Lower lobe of right lung (tissue), 2 donors: Measurements from ENCODE around the gene GABRD. TPM values are rescaled to one million over a fixed set of nuclear protein-coding genes. Genes with fewer than 3 reads are reported as not detected.

ENCODE experiments used
- ATAC-seq, 2 donors: fragments of 200-7000 bp; cut with Tn5 transposase; one replicate each; pipeline ENCODE4 v1.9.1; 2020 to 2022; ENCODE audit warnings: mild to moderate bottlenecking in 2 of 2, moderate library complexity in 2 of 2
- DNase-seq: peaks from one replicate; pipeline ENCODE4 v3.0.0-alpha.2; 2020
- H3K27ac ChIP-seq: fragments of 200-600 bp; one replicate; pipeline ENCODE4 v1.8.0; 2022
- H3K27me3 ChIP-seq: fragments of 200-600 bp; one replicate; pipeline ENCODE4 v1.8.0; 2022; ENCODE audit warnings: low read depth
- H3K36me3 ChIP-seq: fragments of 200-600 bp; one replicate; pipeline ENCODE4 v1.8.0; 2022; ENCODE audit warnings: mild to moderate bottlenecking
- H3K4me1 ChIP-seq: fragments of 200-600 bp; one replicate; pipeline ENCODE4 v1.8.0; 2022
- H3K4me3 ChIP-seq: fragments of 200-600 bp; one replicate; pipeline ENCODE4 v1.8.0; 2022; ENCODE audit warnings: mild to moderate bottlenecking
- H3K9me3 ChIP-seq: fragments of 200-600 bp; one replicate; pipeline ENCODE4 v1.8.0; 2022
- intact Hi-C: fragments of 100-400 bp; cut with DNase I; formaldehyde crosslinking; loops from one replicate; pipeline ENCODE4 v1.11.0; 2022
- total RNA-seq: library from RNA; stranded (reverse); fragmentation: NEBNext Ultra II Directional; extraction: Animal tissue kit (Norgen Biotek cat#: 25700); gene quantifications from one replicate; pipeline ENCODE4 v1.2.1, GENCODE V29; 2021
- TF ChIP-seq, protein P1 (sequence below): fragments of 200-600 bp; IDR thresholded peaks from one replicate; pipeline ENCODE4 v1.8.0; 2022; ENCODE audit warnings: antibody characterized with exemption, mild to moderate bottlenecking
- donor health status: DM: no; HTN: yes; CAD: no; lungs with severe emphysema.

Gene GABRD
- total RNA-seq, 1 donor from 2014 or later = 2.7 TPM

- Histone ChIP-seq H3K27me3 (no peaks in the 10 kb centered on the region), H3K4me3 (no peak overlapping the region), H3K27ac (no peak overlapping the region), H3K36me3 (peaks cover 5% of the 10 kb centered on the region), H3K9me3 (peaks cover 18% of the 10 kb centered on the region), H3K4me1 (no peaks in the 10 kb centered on the region)
- no peak for DNase-seq
- TF ChIP-seq, protein P1, sequence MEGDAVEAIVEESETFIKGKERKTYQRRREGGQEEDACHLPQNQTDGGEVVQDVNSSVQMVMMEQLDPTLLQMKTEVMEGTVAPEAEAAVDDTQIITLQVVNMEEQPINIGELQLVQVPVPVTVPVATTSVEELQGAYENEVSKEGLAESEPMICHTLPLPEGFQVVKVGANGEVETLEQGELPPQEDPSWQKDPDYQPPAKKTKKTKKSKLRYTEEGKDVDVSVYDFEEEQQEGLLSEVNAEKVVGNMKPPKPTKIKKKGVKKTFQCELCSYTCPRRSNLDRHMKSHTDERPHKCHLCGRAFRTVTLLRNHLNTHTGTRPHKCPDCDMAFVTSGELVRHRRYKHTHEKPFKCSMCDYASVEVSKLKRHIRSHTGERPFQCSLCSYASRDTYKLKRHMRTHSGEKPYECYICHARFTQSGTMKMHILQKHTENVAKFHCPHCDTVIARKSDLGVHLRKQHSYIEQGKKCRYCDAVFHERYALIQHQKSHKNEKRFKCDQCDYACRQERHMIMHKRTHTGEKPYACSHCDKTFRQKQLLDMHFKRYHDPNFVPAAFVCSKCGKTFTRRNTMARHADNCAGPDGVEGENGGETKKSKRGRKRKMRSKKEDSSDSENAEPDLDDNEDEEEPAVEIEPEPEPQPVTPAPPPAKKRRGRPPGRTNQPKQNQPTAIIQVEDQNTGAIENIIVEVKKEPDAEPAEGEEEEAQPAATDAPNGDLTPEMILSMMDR = no peak
- ATAC-seq = no peak
- intact Hi-C loops = no loop called here
Measured at GRCh38 chr1:2078170-2078569, 59.0 kb downstream of the GABRD start.

GRCh38 chr1:2079396-2080085 is 60.4 kb downstream of the GABRD start:
- TF ChIP-seq, protein P1 = no peak
- H3K4me1 ChIP-seq = no peaks in the 10 kb centered on the region
- H3K9me3 ChIP-seq = peaks cover 18% of the 10 kb centered on the region
- H3K27me3 ChIP-seq = no peaks in the 10 kb centered on the region
- DNase-seq = no peak
- no peak overlapping the region for H3K27ac ChIP-seq
- H3K36me3 ChIP-seq = no peaks in the 10 kb centered on the region
- H3K4me3 ChIP-seq = no peak overlapping the region
- no peak for ATAC-seq
- intact Hi-C loops = no loop called here

DNA sequence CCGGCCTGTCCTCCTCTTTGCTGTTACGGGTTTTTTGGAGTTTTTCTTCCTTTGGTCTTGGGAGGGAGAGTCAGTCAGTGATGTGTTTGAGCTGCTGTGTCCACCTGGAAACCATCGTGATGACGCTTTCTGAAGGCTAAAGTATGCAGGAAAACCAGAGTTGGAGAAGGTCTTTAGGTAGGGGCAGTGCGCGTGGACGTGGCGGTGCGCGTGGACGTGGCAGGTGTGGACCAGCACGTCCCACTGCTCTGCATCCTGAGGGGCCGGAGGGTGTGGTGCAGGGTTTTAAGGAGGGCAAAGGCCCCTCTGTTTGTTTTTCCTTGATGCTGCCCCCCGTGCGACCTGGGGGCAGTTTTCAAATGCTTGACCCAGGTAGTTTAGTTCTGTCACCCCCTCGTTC is 61.0 kb downstream of the GABRD start:
- Histone ChIP-seq H3K27ac (no peak overlapping the region), H3K36me3 (no peaks in the 10 kb centered on the region), H3K4me1 (no peaks in the 10 kb centered on the region), H3K4me3 (no peak overlapping the region), H3K9me3 (peaks cover 18% of the 10 kb centered on the region), H3K27me3 (no peaks in the 10 kb centered on the region)
- TF ChIP-seq, protein P1 = no peak
- DNase-seq (no peak), ATAC-seq (no peak)
- intact Hi-C loops = no loop called here

Other genes starting within 250 kb of the GABRD start
- gene NADK, start 240.9 kb upstream of the GABRD start, total RNA-seq = 133 TPM
- gene GNB1, start 128.3 kb upstream of the GABRD start, total RNA-seq = 341 TPM
- gene CALML6, start 104.1 kb upstream of the GABRD start, total RNA-seq = not detected
- gene TMEM52, start 100.1 kb upstream of the GABRD start, total RNA-seq = 1.4 TPM
- 6.6 TPM for gene CFAP74, start 15.6 kb upstream of the GABRD start, total RNA-seq
- 97.6 TPM for gene PRKCZ, start 31.1 kb downstream of the GABRD start, total RNA-seq
- gene FAAP20, start 175.4 kb downstream of the GABRD start, total RNA-seq = 50.9 TPM
- gene SKI, start 209.0 kb downstream of the GABRD start, total RNA-seq = 90.0 TPM